Activated gamma-delta T cell treated with Interleukin-2 at 50 U/mL for 16 hours (primary cell): ENCODE results near the gene E2F6.

ENCODE experiments used
- DNase-seq: peaks from one replicate; pipeline ENCODE4 v3.0.0-alpha.2; 2020

Gene E2F6

DNA sequence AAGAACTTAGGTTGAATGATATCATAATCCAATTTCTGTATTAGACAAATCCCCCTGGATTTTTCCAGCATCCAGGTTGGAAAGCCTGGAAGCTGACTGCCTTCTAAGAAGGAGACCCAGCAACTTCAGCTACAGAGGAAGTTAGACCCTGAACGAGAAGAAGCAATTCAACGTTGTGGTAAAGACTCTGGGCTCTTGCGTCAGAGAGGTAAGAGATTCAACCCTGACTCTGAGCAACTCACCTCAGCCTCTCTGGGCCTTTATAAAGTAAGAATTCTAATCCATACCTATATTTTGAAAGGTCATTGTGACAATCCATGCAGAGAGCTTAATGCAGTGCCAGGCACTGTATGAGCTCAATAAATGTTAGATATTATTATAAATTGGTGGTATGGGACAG lies 9.7 kb downstream of the E2F6 start:
- no peak for DNase-seq

DNA sequence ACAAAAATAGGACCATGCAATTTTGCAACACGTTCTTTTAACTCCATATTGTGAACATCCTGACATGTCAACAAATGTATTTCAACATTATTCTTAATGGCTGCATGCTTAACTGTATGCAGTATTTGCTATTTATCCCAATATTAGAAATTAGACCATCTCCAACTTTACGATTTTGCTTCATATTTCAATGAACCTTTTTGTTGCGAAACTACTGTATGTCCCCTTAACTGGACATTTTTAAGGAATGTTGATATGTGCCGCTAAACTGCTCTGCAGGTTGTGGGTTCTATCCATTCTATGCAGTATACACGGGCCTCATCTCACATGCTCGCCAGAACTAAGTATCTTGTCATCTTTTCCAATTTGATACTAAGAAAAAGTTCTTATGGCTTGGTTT lies 11.1 kb downstream of the E2F6 start:
- DNase-seq: no peak

DNA sequence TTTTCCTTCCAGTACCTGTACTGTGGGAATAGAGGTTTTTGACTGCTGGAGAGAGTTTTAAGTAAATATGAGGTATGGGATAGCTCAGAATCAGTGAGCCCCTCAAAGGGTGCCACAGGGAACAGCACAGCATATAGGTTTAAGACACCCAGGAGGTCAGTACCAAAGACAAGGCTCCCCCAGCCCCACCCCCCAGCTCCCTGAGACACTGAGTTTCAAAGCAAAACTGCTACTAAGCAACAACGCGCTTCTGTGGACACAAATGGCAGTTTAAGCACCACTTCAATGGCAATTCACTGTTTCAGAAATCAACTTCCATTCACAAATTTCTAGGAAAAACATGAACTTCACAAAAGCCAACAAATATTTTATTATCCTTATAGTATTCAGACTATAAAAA lies 15.2 kb downstream of the E2F6 start:
- no peak for DNase-seq

GRCh38 chr2:11446733-11447248 lies 19.2 kb downstream of the E2F6 start:
- DNase-seq: peak; percentile 35

GRCh38 chr2:11444737-11445136 lies 21.2 kb downstream of the E2F6 start:
- no peak for DNase-seq

- no peak for DNase-seq
Observed at GRCh38 chr2:11438555-11439080, 27.3 kb downstream of the E2F6 start.

DNA sequence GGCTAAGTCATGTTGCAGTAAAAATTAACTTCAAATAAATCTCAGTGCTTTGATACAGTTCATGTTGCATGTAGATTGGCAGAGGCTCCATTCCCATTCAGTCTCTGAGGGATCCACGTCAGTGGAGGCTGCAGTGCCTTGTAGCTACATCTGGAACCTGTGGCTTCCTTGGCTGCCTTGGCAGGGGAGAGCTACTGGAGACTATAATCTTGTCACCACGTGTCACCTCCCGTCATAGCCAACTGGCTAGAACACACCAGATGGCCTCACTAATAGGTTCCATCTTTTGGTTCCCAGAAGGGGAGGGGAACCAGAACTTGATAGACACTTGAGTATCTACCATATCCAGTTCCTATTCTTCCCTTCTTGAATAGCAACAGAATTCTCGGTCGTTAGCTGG lies 28.4 kb downstream of the E2F6 start:
- DNase-seq: no peak

DNA sequence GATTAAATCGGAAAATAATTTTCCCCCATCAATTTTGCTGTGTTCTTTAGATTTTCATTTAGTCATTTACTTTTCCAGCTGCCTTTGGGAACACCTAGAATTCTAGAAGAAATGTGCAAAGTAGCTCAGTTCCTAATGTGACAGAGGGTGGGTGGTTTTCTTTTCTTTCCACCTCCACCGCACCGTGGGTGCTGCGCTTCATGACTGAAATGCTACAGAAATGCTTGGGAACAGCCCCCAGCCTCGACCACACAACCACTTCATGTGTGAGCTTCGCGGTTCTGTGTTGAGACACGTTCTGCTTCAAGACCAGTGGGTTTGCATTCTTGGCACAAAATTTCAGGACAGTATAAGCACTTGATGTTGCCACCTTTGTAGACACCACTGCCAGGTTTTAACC lies 30.9 kb downstream of the E2F6 start:
- DNase-seq: no peak

- DNase-seq: no peak
Observed at GRCh38 chr2:11434443-11434842, 31.5 kb downstream of the E2F6 start.

- DNase-seq: no peak
Observed at GRCh38 chr2:11433822-11434221, 32.1 kb downstream of the E2F6 start.

DNA sequence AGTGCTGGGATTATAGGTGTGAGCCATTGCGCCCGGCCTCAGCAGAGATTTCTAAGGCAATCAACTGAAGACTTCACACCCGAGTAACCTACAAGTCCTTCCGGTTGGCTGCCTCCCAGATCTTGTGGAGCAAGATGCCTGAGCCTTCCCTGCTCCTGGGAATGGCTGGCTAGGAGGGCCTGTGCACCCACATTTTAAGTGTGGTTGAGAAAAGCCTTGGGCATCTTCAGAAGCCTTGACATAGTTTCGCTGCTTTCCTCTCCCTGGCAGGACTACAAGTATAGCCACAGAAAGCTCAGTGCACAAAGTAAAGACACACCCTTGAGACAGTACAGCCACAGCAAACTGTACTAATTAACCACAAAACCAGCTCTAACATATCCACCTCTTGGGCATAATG lies 35.2 kb downstream of the E2F6 start:
- no peak for DNase-seq

- no peak for DNase-seq
Observed at GRCh38 chr2:11427224-11427623, 38.7 kb downstream of the E2F6 start.

DNA sequence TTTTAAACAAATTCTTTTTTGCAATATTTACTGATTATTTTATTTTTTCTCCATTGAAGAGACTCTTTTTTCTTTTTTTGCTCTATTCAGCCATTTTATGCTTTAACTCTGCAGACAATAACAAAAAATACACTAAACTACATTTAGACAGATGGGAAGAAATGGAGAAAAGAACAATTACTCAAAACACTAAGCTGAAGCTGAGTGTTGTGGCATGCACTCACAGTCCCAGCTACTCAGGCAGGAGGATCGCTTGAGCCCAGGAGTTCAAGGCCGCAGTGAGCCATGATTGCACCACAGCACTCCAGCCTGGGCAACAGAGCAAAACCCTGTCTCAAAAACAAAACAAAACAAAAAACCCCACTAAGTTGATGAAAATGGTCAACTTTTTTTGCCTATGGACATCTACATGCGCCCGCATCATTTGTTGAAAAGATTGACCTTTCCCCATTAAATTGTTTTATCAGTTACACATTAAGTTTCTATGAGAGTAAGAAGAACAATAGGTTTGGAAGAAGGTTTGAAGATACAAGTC lies 43.0 kb downstream of the E2F6 start:
- DNase-seq: no peak

DNA sequence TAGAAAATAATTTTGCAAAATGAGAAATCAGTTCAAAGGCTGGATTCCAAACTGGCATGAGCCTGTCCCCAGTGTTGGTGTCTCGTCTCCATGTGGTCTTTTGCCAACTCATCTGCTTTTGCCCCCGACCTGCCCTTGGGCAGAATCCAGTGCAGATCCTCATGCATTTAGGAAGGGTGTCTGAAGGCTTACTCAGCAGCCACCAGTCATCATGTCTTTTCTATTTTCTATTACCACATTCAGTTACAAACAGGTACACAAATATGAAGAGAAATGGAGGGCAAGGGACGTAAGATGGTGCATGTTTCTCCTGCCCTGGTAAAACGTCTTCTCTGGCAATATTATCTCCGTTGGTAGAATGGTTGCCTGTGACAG lies 43.5 kb downstream of the E2F6 start:
- no peak for DNase-seq

GRCh38 chr2:11421863-11422490 lies 44.0 kb downstream of the E2F6 start:
- no peak for DNase-seq

GRCh38 chr2:11420671-11421070 lies 45.3 kb downstream of the E2F6 start:
- no peak for DNase-seq

DNA sequence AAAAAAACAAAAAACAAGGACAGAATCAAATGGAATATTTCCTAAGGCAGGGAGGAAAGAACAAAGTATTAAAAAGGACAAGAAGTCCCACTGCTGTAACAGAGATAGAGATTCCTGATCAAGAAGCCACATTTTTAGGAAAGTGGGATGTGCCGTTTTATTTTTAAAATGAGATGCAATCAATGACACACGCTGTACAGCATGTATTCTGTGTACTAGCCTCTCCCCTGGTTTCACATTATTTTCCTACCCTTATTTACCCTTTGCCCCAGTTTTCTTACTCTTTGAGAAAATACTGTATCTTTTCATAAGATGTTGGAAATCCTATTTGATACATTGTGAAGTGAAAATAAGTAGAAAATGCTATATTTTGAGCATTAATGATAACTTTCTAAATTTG lies 45.8 kb downstream of the E2F6 start:
- DNase-seq: no peak

- DNase-seq: no peak
Observed at GRCh38 chr2:11419781-11420180, 46.2 kb downstream of the E2F6 start.

DNA sequence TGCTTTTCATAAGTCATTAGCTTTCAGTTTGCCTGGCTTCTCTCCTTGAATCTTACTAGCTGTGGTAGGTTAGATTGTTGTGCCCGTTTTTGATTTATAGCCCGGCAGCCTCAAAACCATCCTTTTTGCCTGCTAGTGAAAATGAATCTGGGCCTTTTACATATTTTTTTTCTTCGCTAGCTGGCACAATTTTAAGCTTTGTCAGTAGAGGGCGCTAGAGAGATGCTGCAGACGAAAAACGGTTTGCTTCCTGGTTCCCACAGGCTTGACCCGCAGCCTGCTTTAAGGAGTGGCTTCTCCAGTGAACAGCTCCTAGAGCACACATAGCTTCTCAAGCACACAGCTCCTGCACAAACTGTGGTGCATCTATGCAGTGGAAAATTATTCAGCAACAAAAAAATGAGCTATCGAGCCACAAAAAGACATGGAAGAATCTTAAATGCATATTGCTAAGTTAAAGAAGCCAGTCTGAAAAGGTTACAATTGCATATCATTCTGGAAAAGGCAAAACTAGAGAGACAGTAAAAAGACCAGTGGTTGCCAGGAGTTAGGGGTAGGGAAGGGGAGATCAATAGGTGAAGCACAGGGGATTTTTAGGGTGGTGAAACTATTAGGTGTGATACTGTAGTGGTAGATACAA lies 47.9 kb downstream of the E2F6 start:
- no peak for DNase-seq

- no peak for DNase-seq
Observed at GRCh38 chr2:11416931-11417330, 49.0 kb downstream of the E2F6 start.

DNA sequence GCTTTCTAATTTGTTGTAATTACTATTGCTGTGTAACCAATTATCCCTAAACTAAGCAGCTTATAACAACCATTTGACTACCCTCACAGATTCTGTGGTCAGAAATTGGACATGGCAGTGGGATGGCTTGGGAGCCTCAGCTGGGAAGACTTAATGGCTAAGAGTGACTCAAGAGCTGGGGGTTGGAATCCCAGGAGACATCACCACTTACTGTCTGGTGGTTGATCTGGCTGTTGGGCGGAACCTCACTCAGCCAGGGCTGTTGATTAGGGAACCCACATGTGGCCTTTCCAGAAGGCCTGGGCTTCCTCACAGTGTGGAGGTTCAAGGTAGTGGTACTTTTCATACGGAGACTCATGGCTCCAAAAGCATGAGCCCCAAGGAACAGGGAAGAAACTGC lies 49.8 kb downstream of the E2F6 start:
- DNase-seq: no peak

DNA sequence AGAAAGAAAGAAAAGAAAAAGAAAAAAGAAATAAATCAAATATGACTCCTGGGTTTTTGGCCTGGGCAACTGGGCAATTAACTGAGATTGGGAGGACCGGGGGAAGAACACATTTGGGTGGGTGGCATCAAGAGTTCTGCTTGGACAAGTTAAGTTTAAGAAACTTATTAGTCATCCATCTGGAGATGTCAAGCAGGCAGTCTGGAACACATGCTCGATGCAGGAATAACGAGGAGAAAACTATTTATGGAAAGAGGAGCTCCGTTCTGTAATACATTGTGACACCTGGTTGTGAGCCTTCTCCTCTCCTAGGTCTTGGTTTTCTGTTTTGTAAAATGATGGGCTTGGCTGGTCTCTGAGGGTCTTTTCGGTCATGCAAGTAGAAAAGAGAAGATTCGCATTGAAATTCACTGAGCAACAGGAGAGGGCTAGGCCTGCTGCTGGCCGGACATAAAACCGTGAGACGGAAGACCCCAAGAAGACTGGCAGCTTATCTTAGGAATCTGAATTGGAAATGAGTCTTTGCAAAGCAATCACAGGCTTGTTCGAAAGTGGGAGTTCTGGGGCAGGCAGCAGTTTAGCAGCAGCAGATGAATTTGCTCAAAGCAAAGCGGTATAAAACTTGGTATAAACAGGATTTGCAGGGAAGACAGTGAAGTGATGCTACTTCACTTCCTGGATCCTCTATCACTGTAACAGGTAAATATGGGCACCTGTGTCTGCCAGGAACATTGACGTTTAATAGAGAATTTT lies 51.4 kb downstream of the E2F6 start:
- DNase-seq: no peak

DNA sequence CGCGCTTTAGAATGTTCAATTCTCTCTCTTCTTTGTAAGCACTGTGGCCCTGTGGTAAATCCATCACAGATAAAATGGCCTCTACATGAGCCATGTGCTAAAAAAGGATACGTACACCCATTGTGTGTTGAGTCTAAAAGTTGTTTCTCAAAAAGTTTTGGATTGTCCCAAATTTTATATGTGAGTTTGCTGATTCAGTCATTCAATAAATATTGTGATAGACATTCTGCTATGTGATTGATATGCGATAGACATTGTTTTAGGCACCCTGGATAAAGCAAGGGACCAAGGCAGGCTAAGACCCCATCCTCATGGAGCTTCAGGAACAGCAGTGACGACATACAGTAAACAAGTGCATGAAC lies 53.5 kb downstream of the E2F6 start:
- no peak for DNase-seq
